ENCODE results near the gene SYTL3. TPM values are rescaled to one million over a fixed set of nuclear protein-coding genes. Genes with fewer than 3 reads are reported as not detected.
A peak's percentile ranks its signal among the peaks of the same experiment; 100 is the strongest.

Gene SYTL3
- total and polyA plus RNA-seq, 2 of the 8 experiments (the other 6 are each of a cell fraction or from before 2014, with no cell fraction given): 0.27 to 0.99 TPM

DNA sequence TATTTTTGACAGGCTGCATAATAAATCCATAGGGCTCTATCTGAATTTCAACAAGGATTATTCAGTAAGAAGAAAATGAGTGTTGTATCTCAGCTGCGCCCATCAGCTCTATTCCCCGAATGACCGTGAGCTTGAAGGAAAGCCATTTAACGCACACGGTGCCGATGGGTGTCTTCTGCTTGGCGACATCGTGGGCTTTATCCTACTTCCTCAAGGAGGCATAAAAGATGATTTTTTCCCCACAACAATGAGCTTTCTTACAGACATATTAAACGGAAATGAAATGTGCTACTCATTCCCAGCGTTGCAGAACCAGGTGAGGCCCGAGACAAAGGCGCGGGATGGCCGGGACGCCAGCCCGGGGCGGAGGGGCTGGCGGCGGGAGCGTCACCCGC, 6.0 kb upstream of the SYTL3 start:
- no peak for FAIRE-seq
- Histone ChIP-seq H2BK120ac (replicated peaks; ENCODE audit: low read depth, low read length) (no peak overlapping the region), H3K79me1 (ENCODE audit: low read depth, low read length) (peaks cover 10% of the 10 kb centered on the region), H4K5ac (ENCODE audit: insufficient read length, low read depth, low read length) (no peak overlapping the region), H3K14ac (ENCODE audit: insufficient read length) (no peak overlapping the region), H3K4ac (replicated peaks; ENCODE audit: insufficient read length, low read depth, low read length) (no peak overlapping the region), H4K20me1 (replicated peaks in 1 of 2; ENCODE audit: control insufficient read depth in 1 of 2, insufficient read depth in 2 of 2, low read length in 2 of 2) (peaks cover 1 to 12% of the 10 kb centered on the region in 2 experiments), H2AK5ac (ENCODE audit: low read depth, low read length) (no peak overlapping the region), H3K4me3 (ENCODE audit: extremely low read depth in 1 of 4, insufficient read depth in 2 of 4, low read depth in 3 of 4, low read length in 4 of 4) (peak overlapping the region; percentile 91 to 97 (median 95)), H3K79me2 (ENCODE audit: control insufficient read depth in 1 of 2, insufficient read depth in 2 of 2, low read length in 2 of 2) (peaks cover 0 to 23% of the 10 kb centered on the region in 2 experiments; a peak in 2 of 4 replicates), H3K23ac (ENCODE audit: insufficient read length) (no peak overlapping the region), H4K8ac (ENCODE audit: extremely low read depth, insufficient read depth, low read length) (no peak overlapping the region; the same call in 1 of the 2 replicates), H2BK15ac (ENCODE audit: low read length) (no peak overlapping the region), H3K9ac (replicated peaks in 1 of 4; ENCODE audit: extremely low read depth in 1 of 4, low read depth in 3 of 4, low read length in 3 of 4) (peak overlapping the region; percentile 88 to 98 (median 92)), H2BK12ac (ENCODE audit: low read depth, low read length) (no peak overlapping the region), H2BK20ac (ENCODE audit: low read length) (no peak overlapping the region), H3K36me3 (ENCODE audit: control insufficient read depth in 2 of 4, insufficient read depth in 4 of 4, low read length in 3 of 4) (peaks cover 0 to 2% (median 0%) of the 10 kb centered on the region in 4 experiments; a peak in 1 of 8 replicates), H3K27me3 (replicated peaks in 1 of 4; ENCODE audit: control insufficient read depth in 3 of 4, extremely low read depth in 1 of 4, insufficient read depth in 3 of 4, low read length in 3 of 4) (peaks cover 0 to 4% (median 0%) of the 10 kb centered on the region in 4 experiments; a peak in 2 of 7 replicates), H3K23me2 (ENCODE audit: low read depth, low read length) (peaks cover 3% of the 10 kb centered on the region), H3K18ac (ENCODE audit: extremely low read depth, low read length) (no peak overlapping the region), H3K4me1 (replicated peaks in 1 of 4; ENCODE audit: control insufficient read depth in 3 of 4, insufficient read depth in 4 of 4, low read length in 3 of 4) (peaks cover 0 to 7% (median 3%) of the 10 kb centered on the region in 4 experiments; a peak in 2 of 7 replicates), H3K27ac (ENCODE audit: low read depth, low read length) (peak overlapping the region; percentile 91), H2AFZ (ENCODE audit: low read length) (no peak overlapping the region), H3K4me2 (ENCODE audit: insufficient read depth in 1 of 2, low read depth in 2 of 2, low read length in 2 of 2) (peak overlapping the region; percentile 69 to 74), H3K9me3 (ENCODE audit: insufficient read depth in 2 of 2, low read depth in 1 of 2, low read length in 1 of 2) (no peaks in the 10 kb centered on the region), H2BK5ac (ENCODE audit: low read depth, low read length) (no peak overlapping the region), H3K56ac (replicated peaks; ENCODE audit: insufficient read length, low read depth, low read length) (no peak overlapping the region), H4K91ac (replicated peaks; ENCODE audit: insufficient read length, low read length) (no peak overlapping the region)
- POLR2A ChIA-PET (ENCODE audit: partially characterized antibody): interaction anchor here (0.7 to 3.3 kb wide), 14 partner anchors 10 to 418 kb away, joined by 3 to 13 read pairs (median 4); no protein-coding TSS in a partner anchor
- no peak for DNase-seq (ENCODE audit: low read depth in 1 of 2, low spot score in 2 of 2)
- CTCF ChIA-PET (ENCODE audit: partially characterized antibody): interaction anchor here (1.0 to 4.6 kb wide), 5 partner anchors 16 to 491 kb away, joined by 3 to 30 read pairs (median 4); no protein-coding TSS in a partner anchor
- 11% methylated on average over 17 of the region's 21 CpGs; no CpG with 5 or more reads in 1 of the 2 experiments for WGBS, 2 experiments (ENCODE audit: extremely low coverage in 1 of 2, insufficient coverage in 1 of 2, insufficient read length in 1 of 2, insufficient replicate concordance in 2 of 2, low coverage in 1 of 2, low lambda C conversion rate in 2 of 2, missing lambda C conversion rate in 1 of 2)
- TF ChIP-seq, protein P1, sequence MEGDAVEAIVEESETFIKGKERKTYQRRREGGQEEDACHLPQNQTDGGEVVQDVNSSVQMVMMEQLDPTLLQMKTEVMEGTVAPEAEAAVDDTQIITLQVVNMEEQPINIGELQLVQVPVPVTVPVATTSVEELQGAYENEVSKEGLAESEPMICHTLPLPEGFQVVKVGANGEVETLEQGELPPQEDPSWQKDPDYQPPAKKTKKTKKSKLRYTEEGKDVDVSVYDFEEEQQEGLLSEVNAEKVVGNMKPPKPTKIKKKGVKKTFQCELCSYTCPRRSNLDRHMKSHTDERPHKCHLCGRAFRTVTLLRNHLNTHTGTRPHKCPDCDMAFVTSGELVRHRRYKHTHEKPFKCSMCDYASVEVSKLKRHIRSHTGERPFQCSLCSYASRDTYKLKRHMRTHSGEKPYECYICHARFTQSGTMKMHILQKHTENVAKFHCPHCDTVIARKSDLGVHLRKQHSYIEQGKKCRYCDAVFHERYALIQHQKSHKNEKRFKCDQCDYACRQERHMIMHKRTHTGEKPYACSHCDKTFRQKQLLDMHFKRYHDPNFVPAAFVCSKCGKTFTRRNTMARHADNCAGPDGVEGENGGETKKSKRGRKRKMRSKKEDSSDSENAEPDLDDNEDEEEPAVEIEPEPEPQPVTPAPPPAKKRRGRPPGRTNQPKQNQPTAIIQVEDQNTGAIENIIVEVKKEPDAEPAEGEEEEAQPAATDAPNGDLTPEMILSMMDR (IDR thresholded peaks at IDR 0.05; ENCODE audit: control extremely low read depth in 1 of 3, insufficient read depth in 1 of 3, low read depth in 1 of 3, low read length in 3 of 3): no peak
- TF ChIP-seq YY1 (IDR thresholded peaks at IDR 0.05; ENCODE audit: low read depth, low read length): no peak
- TF ChIP-seq BACH1 (IDR thresholded peaks at IDR 0.05; ENCODE audit: low read length): no peak
- no peak for TF ChIP-seq JUND (IDR thresholded peaks at IDR 0.05; ENCODE audit: low read length)
